ENCODE results near the gene XKR7. TPM values are rescaled to one million over a fixed set of nuclear protein-coding genes. Genes with fewer than 3 reads are reported as not detected.
A peak's percentile ranks its signal among the peaks of the same experiment; 100 is the strongest.

Gene XKR7
- total and polyA plus RNA-seq, 2 donors (not counting 3 experiments of a cell fraction or from before 2014, with no cell fraction given): 0.04 TPM; not detected in 1

- ChIA-PET POLR2A (interaction anchor here (0.5 to 1.2 kb wide), 3 partner anchors 11 to 512 kb away, joined by 3 read pairs; no protein-coding TSS in a partner anchor), CTCF (interaction anchor here (0.5 to 2.5 kb wide), 8 partner anchors 9 to 1921 kb away, joined by 3 to 11 read pairs (median 7); partner anchors contain the start of gene PDRG1)
- H3K4me3 ChIP-seq (replicated peaks in 1 of 3; ENCODE audit: insufficient read depth in 1 of 3, low read depth in 1 of 3, low read length in 3 of 3): peak overlapping the region in 1 of 3 experiments; percentile 4
- H3K9ac ChIP-seq (replicated peaks; ENCODE audit: extremely low read depth, insufficient read depth, low read length): no peak overlapping the region
- peak; percentile 98 for FAIRE-seq
- H3K36me3 ChIP-seq (ENCODE audit: control insufficient read depth in 2 of 2, extremely low read depth in 1 of 2, insufficient read depth in 2 of 2, low read length in 2 of 2): no peaks in the 10 kb centered on the region
- TF ChIP-seq POLR2AphosphoS5 (IDR thresholded peaks at IDR 0.05; ENCODE audit: insufficient read depth, low read depth, low read length) (peak; percentile 86), EZH2 (IDR thresholded peaks at IDR 0.05; ENCODE audit: borderline replicate concordance, low read depth, low read length, severe bottlenecking) (no peak), POLR2A (IDR thresholded peaks at IDR 0.05; ENCODE audit: low read depth, low read length) (peak; percentile 88)
- TF ChIP-seq, protein P1, sequence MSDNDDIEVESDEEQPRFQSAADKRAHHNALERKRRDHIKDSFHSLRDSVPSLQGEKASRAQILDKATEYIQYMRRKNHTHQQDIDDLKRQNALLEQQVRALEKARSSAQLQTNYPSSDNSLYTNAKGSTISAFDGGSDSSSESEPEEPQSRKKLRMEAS (IDR thresholded peaks at IDR 0.05; ENCODE audit: insufficient read depth, insufficient read length): peak; percentile 33
- H3K79me2 ChIP-seq (ENCODE audit: control insufficient read depth, insufficient read depth, low read length): no peaks in the 10 kb centered on the region
- H2AFZ ChIP-seq (ENCODE audit: low read depth, low read length): peak overlapping the region; percentile 5
- no peaks in the 10 kb centered on the region for H3K9me3 ChIP-seq (replicated peaks; ENCODE audit: control insufficient read depth, insufficient read depth, low read length)
- H3K27me3 ChIP-seq (ENCODE audit: control insufficient read depth in 2 of 2, insufficient read depth in 2 of 2, low read length in 2 of 2): no peaks in the 10 kb centered on the region
- H3K4me1 ChIP-seq (ENCODE audit: control insufficient read depth, extremely low read depth, insufficient read depth, low read length): peaks cover 39% of the 10 kb centered on the region
- peak overlapping the region; percentile 61 for H3K4me2 ChIP-seq (ENCODE audit: insufficient read depth, low read length)
- dilution Hi-C loops (cut with MboI; ENCODE audit: extremely low pct_ligation_motif_present, low sequenced_read_pairs): no loop called here
- BruUV-seq (replicated peaks): no TSS peak
- intact Hi-C loops (cut with micrococcal nuclease): loop anchor here (1.0 to 5.0 kb wide), 5 partner anchors 10 to 126 kb away; partner anchors contain the start of genes PDRG1 and XKR7
- peak overlapping the region; percentile 62 for H3K27ac ChIP-seq (ENCODE audit: insufficient read depth, low read depth, low read length)
- DNase-seq (ENCODE audit: low read depth, low spot score): peak; percentile 80
- no peaks in the 10 kb centered on the region for H4K20me1 ChIP-seq (replicated peaks; ENCODE audit: control insufficient read depth, extremely low read depth, insufficient read depth, low read length)
- H3K9me1 ChIP-seq (replicated peaks; ENCODE audit: control insufficient read depth, extremely low read depth, insufficient read depth, low read length): no peaks in the 10 kb centered on the region
Measured at GRCh38 chr20:32007787-32008616, 40.1 kb downstream of the XKR7 start.

- FAIRE-seq (no peak), DNase-seq (ENCODE audit: low read depth, low spot score) (no peak)
- TF ChIP-seq, protein P1 (IDR thresholded peaks at IDR 0.05; ENCODE audit: insufficient read depth, insufficient read length): no peak
- TF ChIP-seq POLR2AphosphoS5 (IDR thresholded peaks at IDR 0.05; ENCODE audit: insufficient read depth, low read depth, low read length): no peak
- no peak for TF ChIP-seq MYC (IDR thresholded peaks at IDR 0.05; ENCODE audit: low read depth, low read length)
- no peak for TF ChIP-seq EZH2 (IDR thresholded peaks at IDR 0.05; ENCODE audit: borderline replicate concordance, low read depth, low read length, severe bottlenecking)
- TF ChIP-seq CTCF (IDR thresholded peaks at IDR 0.05; ENCODE audit: extremely low read depth in 1 of 2, insufficient read depth in 1 of 2, low read depth in 1 of 2, low read length in 2 of 2): no peak
- no peak for TF ChIP-seq POLR2A (IDR thresholded peaks at IDR 0.05; ENCODE audit: low read depth, low read length)
- no peak for TF ChIP-seq FOS (IDR thresholded peaks at IDR 0.05; ENCODE audit: borderline replicate concordance, insufficient read depth, low read length)
- no peak for TF ChIP-seq GATA2 (IDR thresholded peaks at IDR 0.05; ENCODE audit: insufficient read depth, insufficient read length, low read depth, low read length)
- no peak for TF ChIP-seq JUN (IDR thresholded peaks at IDR 0.05; ENCODE audit: borderline replicate concordance, insufficient read depth, insufficient read length, low read depth)
- no peaks in the 10 kb centered on the region for H3K79me2 ChIP-seq (ENCODE audit: control insufficient read depth, insufficient read depth, low read length)
- no peak overlapping the region for H3K9ac ChIP-seq (replicated peaks; ENCODE audit: extremely low read depth, insufficient read depth, low read length)
- no peaks in the 10 kb centered on the region for H4K20me1 ChIP-seq (replicated peaks; ENCODE audit: control insufficient read depth, extremely low read depth, insufficient read depth, low read length)
- peak overlapping the region; percentile 88 for H2AFZ ChIP-seq (ENCODE audit: low read depth, low read length)
- H3K27me3 ChIP-seq (ENCODE audit: control insufficient read depth in 2 of 2, insufficient read depth in 2 of 2, low read length in 2 of 2): no peaks in the 10 kb centered on the region
- no TSS peak for BruUV-seq (replicated peaks)
- H3K9me1 ChIP-seq (replicated peaks; ENCODE audit: control insufficient read depth, extremely low read depth, insufficient read depth, low read length): no peaks in the 10 kb centered on the region
- H3K9me3 ChIP-seq (replicated peaks; ENCODE audit: control insufficient read depth, insufficient read depth, low read length): no peaks in the 10 kb centered on the region
- H3K36me3 ChIP-seq (ENCODE audit: control insufficient read depth in 2 of 2, extremely low read depth in 1 of 2, insufficient read depth in 2 of 2, low read length in 2 of 2): no peaks in the 10 kb centered on the region
- H3K4me3 ChIP-seq (replicated peaks in 1 of 3; ENCODE audit: insufficient read depth in 1 of 3, low read depth in 1 of 3, low read length in 3 of 3): no peak overlapping the region
- peak overlapping the region; percentile 34 for H3K4me2 ChIP-seq (ENCODE audit: insufficient read depth, low read length)
- intact Hi-C loops (cut with micrococcal nuclease) (loop anchor here (5.0 kb wide), 2 partner anchors 57 to 127 kb away; partner anchors contain the start of gene PDRG1), dilution Hi-C loops (cut with MboI; ENCODE audit: extremely low pct_ligation_motif_present, low sequenced_read_pairs) (no loop called here)
- ChIA-PET CTCF (interaction anchor here (1.3 kb wide), 1 partner anchor 10 kb away, joined by 3 read pairs; no protein-coding TSS in a partner anchor), POLR2A (no interaction called here)
- H3K4me1 ChIP-seq (ENCODE audit: control insufficient read depth, extremely low read depth, insufficient read depth, low read length): peaks cover 39% of the 10 kb centered on the region
- peak overlapping the region; percentile 53 for H3K27ac ChIP-seq (ENCODE audit: insufficient read depth, low read depth, low read length)
Measured at GRCh38 chr20:32009564-32009963, 41.6 kb downstream of the XKR7 start.
